Sigmoid colon (tissue), 7 donors: ENCODE results near the gene TBX19. TPM values are rescaled to one million over a fixed set of nuclear protein-coding genes. Genes with fewer than 3 reads are reported as not detected.

Experiments used
- DNase-seq: peaks from one replicate; pipeline ENCODE4 v3.0.0-alpha.2; 2019
- H3K27ac ChIP-seq, 4 donors: fragments of 200-600 bp; sonication (generic); one replicate each; pipeline ENCODE4 v1.5.1; 2016 to 2019; ENCODE audit warnings: mild to moderate bottlenecking in 1 of 4
- H3K27me3 ChIP-seq, 3 donors: fragments of 200-600 bp; sonication (generic); one replicate each; pipeline ENCODE4 v1.5.1; 2019; ENCODE audit warnings: mild to moderate bottlenecking in 1 of 3
- H3K36me3 ChIP-seq, 4 donors: fragments of 200-600 bp; sonication (generic); one replicate each; pipeline ENCODE4 v1.5.1; 2016 to 2019
- H3K4me1 ChIP-seq, 4 donors: fragments of 200-600 bp; sonication (generic); one replicate each; pipeline ENCODE4 v1.5.1; 2017 to 2019
- H3K4me3 ChIP-seq, 4 donors: fragments of 200-600 bp; sonication (generic); one replicate each; pipeline ENCODE4 v1.5.1; 2017 to 2019; ENCODE audit warnings: mild to moderate bottlenecking in 2 of 4, moderate library complexity in 1 of 4
- H3K9me3 ChIP-seq, 4 donors: fragments of 200-600 bp in 3 of 4; sonication (generic) in 3 of 4; one replicate each; pipeline versions ENCODE4 v1.5.1 to v1.6.1; 2013 to 2019
- CTCF ChIP-seq, 4 experiments: fragments of 450-650 bp in 3 of 4; fragments of 200-600 bp in 1 of 4; IDR thresholded peaks; one replicate each; pipeline ENCODE4 v1.5.1; 2016 to 2019; ENCODE audit warnings: antibody characterized with exemption in 4 of 4, mild to moderate bottlenecking in 3 of 4, moderate library complexity in 2 of 4
- EP300 ChIP-seq, 4 donors: sonication (generic); formaldehyde crosslinking; IDR thresholded peaks; one replicate each; pipeline ENCODE4 v1.6.1; 2017; ENCODE audit warnings: antibody characterized with exemption in 4 of 4
- POLR2A ChIP-seq, 2 donors: fragments of 450-650 bp; IDR thresholded peaks; one replicate each; pipeline ENCODE4 v1.6.1; 2016; ENCODE audit warnings: antibody characterized with exemption in 2 of 2, mild to moderate bottlenecking in 2 of 2, moderate library complexity in 2 of 2
- POLR2AphosphoS5 ChIP-seq, 4 donors: sonication (generic); formaldehyde crosslinking; IDR thresholded peaks; one replicate each; pipeline ENCODE4 v1.6.1; 2017; ENCODE audit warnings: antibody characterized with exemption in 4 of 4
- WGBS, 2 donors: extraction: QIAGEN DNeasy Blood & Tissue Kit; methylation state at CpG; one replicate each; pipeline ENCODE4 v1.1.7; 2013; 5-methylcytosine and 5-hydroxymethylcytosine counted together
- intact Hi-C: fragments of 100-400 bp; cut with DNase I; formaldehyde crosslinking; loops from one replicate; pipeline ENCODE4 v1.15.1; 2023
- polyA plus RNA-seq, 3 donors: library from polyadenylated mRNA; stranded (reverse); fragments of 200-250 nt; gene quantifications; one replicate each; pipeline ENCODE4 v1.2.3, GENCODE V29; 2013
- total RNA-seq, 4 donors: library from RNA; depleted of rRNA; stranded (reverse); fragments of >200 nt; gene quantifications; one replicate each; pipeline ENCODE4 v1.1.0, GENCODE V29; 2016
- donor health status: healthy with polysubstance abuse.
- donor health status: Bipolar disorder and iron deficiency.
- donor health status: healthy.

TBX19 gene
- total and polyA plus RNA-seq, 7 donors: 0.46 to 5.3 (median 2.7) TPM

GRCh38 chr1:168236836-168237611, 43.7 kb upstream of the TBX19 start:
- intact Hi-C loops: no loop called here
- Histone ChIP-seq H3K27ac (no peak overlapping the region), H3K27me3 (no peaks in the 10 kb centered on the region), H3K36me3 (peaks cover 13 to 92% (median 42%) of the 10 kb centered on the region in 4 donors), H3K4me3 (no peak overlapping the region), H3K9me3 (no peaks in the 10 kb centered on the region), H3K4me1 (peaks cover 0 to 28% (median 17%) of the 10 kb centered on the region in 4 donors)
- DNase-seq: no peak
- TF ChIP-seq EP300 (IDR thresholded peaks at IDR 0.05) (no peak), POLR2A (IDR thresholded peaks at IDR 0.05) (no peak), CTCF (IDR thresholded peaks at IDR 0.05) (no peak), POLR2AphosphoS5 (IDR thresholded peaks at IDR 0.05) (no peak)
- WGBS, 2 donors: 87 to 92% methylated on average over 7 of the region's 7 CpGs

- no peaks in the 10 kb centered on the region for H3K27me3 ChIP-seq
- H3K4me1 ChIP-seq: peaks cover 0 to 37% (median 29%) of the 10 kb centered on the region in 4 donors
- no peak for DNase-seq
- WGBS, 2 donors: 17 to 47% methylated on average over 2 of the region's 2 CpGs
- intact Hi-C loops: no loop called here
- H3K27ac ChIP-seq: peak overlapping the region; percentile 60 to 73 (median 61)
- H3K4me3 ChIP-seq: no peak overlapping the region
- H3K9me3 ChIP-seq: no peaks in the 10 kb centered on the region
- TF ChIP-seq EP300 (IDR thresholded peaks at IDR 0.05) (no peak), POLR2A (IDR thresholded peaks at IDR 0.05) (no peak), POLR2AphosphoS5 (IDR thresholded peaks at IDR 0.05) (peak in 1 of 4 donors; percentile 14)
- H3K36me3 ChIP-seq: peaks cover 0 to 71% (median 21%) of the 10 kb centered on the region in 4 donors
Measured at GRCh38 chr1:168243198-168243597, 37.5 kb upstream of the TBX19 start.

DNA sequence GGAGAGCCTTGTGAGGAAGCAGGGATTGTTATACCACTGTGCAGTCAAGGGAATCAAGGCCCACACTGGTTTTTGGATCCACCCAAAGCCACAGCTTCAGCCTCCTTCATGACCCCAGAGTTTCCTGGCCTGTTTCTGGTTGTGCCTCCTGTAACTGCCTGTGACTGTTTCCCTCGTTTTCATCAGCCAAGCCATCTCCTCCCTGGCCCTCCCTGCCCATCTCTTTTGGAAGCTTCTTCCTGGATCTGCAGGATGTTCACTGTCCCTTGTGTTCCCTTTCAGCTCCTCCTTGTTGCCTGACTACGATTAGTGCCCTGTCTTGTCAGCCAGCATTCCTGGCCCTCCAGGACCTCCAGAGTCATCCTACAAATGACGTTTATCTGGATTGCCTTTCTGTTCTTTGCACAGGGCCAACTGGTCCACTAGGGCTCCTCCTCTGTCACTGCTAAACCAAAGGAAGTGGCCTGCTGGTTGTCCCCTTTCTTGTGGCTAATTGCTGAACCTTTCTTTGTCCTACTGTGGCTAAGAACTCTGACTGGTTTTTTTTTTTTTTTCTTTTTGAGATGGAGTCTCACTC, 37.0 kb upstream of the TBX19 start:
- Histone ChIP-seq H3K27ac (peak overlapping the region; percentile 60 to 73 (median 61)), H3K27me3 (no peaks in the 10 kb centered on the region), H3K9me3 (no peaks in the 10 kb centered on the region), H3K4me3 (no peak overlapping the region), H3K36me3 (peaks cover 0 to 66% (median 18%) of the 10 kb centered on the region in 4 donors), H3K4me1 (peaks cover 0 to 37% (median 29%) of the 10 kb centered on the region in 4 donors)
- no peak for TF ChIP-seq EP300 (IDR thresholded peaks at IDR 0.05)
- no peak for TF ChIP-seq POLR2A (IDR thresholded peaks at IDR 0.05)
- no peak for TF ChIP-seq CTCF (IDR thresholded peaks at IDR 0.05)
- TF ChIP-seq POLR2AphosphoS5 (IDR thresholded peaks at IDR 0.05): no peak
- no peak for DNase-seq
- intact Hi-C loops: no loop called here
- WGBS, 2 donors: 30 to 50% methylated on average over 3 of the region's 3 CpGs

GRCh38 chr1:168245042-168245441, 35.6 kb upstream of the TBX19 start:
- H3K27me3 ChIP-seq: no peaks in the 10 kb centered on the region
- H3K9me3 ChIP-seq: no peaks in the 10 kb centered on the region
- H3K4me1 ChIP-seq: peaks cover 0 to 46% (median 31%) of the 10 kb centered on the region in 4 donors
- H3K27ac ChIP-seq: peak overlapping the region in 1 of 4 donors; percentile 61
- intact Hi-C loops: no loop called here
- WGBS, 2 donors: 90 to 95% methylated on average over 3 of the region's 3 CpGs
- DNase-seq: no peak
- peaks cover 0 to 57% (median 13%) of the 10 kb centered on the region in 4 donors for H3K36me3 ChIP-seq
- TF ChIP-seq EP300 (IDR thresholded peaks at IDR 0.05) (no peak), POLR2A (IDR thresholded peaks at IDR 0.05) (no peak), POLR2AphosphoS5 (IDR thresholded peaks at IDR 0.05) (no peak), CTCF (IDR thresholded peaks at IDR 0.05) (no peak)
- no peak overlapping the region for H3K4me3 ChIP-seq

DNA sequence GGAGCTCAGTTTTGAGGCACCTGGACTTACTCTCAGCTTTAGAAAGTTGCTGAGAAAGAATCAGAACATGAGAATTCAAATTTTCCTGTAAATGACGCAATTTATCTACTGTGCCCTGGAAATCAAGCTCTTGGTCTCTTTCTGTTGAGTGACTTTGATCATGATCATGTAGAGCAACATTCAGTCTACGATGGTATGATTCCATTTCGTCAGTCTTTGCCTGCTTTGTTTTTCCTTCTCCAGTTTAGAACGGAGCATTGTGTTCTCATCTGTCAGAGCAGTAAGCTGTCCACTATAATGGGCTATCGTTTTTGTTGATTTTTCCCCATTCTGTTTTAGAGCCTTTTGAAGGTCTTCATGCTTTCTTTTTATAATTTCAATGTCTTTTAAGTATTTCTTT, 34.2 kb upstream of the TBX19 start:
- peaks cover 0 to 58% (median 13%) of the 10 kb centered on the region in 4 donors for H3K36me3 ChIP-seq
- no peak for TF ChIP-seq POLR2AphosphoS5 (IDR thresholded peaks at IDR 0.05)
- H3K4me1 ChIP-seq: peaks cover 0 to 50% (median 30%) of the 10 kb centered on the region in 4 donors
- WGBS, 2 donors: 92% methylated on average over 5 of the region's 5 CpGs
- H3K4me3 ChIP-seq: no peak overlapping the region
- DNase-seq: no peak
- H3K27me3 ChIP-seq: no peaks in the 10 kb centered on the region
- H3K27ac ChIP-seq: no peak overlapping the region
- intact Hi-C loops: no loop called here
- H3K9me3 ChIP-seq: no peaks in the 10 kb centered on the region
